ENCODE results near the gene PRKRIP1.
A peak's percentile ranks its signal among the peaks of the same experiment; 100 is the strongest.

The PRKRIP1 gene

GRCh38 chr7:102463841-102464576 is 67.8 kb downstream of the PRKRIP1 start:
- Histone ChIP-seq H3K4me1 (ENCODE audit: control insufficient read depth, insufficient read depth, low read length) (no peaks in the 10 kb centered on the region; the same call in 1 of the 2 replicates), H3K9me3 (ENCODE audit: control insufficient read depth, insufficient read depth, low read depth, low read length) (no peaks in the 10 kb centered on the region), H3K36me3 (ENCODE audit: control insufficient read depth in 2 of 2, insufficient read depth in 1 of 2, low read length in 2 of 2) (peaks cover under 1 to 23% of the 10 kb centered on the region in 2 experiments; a peak in 2 of 3 replicates), H3K4me3 (ENCODE audit: low read depth, low read length) (peak overlapping the region; percentile 76), H3K27ac (ENCODE audit: extremely low read depth, low read depth, low read length) (peak overlapping the region; percentile 60)
- ChIA-PET POLR2A (interaction anchor here (1.0 to 1.1 kb wide), 2 partner anchors 10 to 68 kb away, joined by 3 to 7 read pairs; partner anchors contain the start of gene PRKRIP1), CTCF (interaction anchor here (0.6 to 1.0 kb wide), 5 partner anchors 23 to 236 kb away, joined by 3 to 7 read pairs (median 3); no protein-coding TSS in a partner anchor)
- TF ChIP-seq ZSCAN23 (tag by site-specific recombination; IDR thresholded peaks at IDR 0.05): 0 out of 2 replicates have a peak, but pooled peaks have one; percentile 48
- no peak for TF ChIP-seq SCRT2 (tag by site-specific recombination; IDR thresholded peaks at IDR 0.05)
- no peak for TF ChIP-seq ZNF350 (tag by site-specific recombination; IDR thresholded peaks at IDR 0.05)
- no peak for TF ChIP-seq ZBTB8A (tag by site-specific recombination; IDR thresholded peaks at IDR 0.05)
- TF ChIP-seq ZNF670 (tag by site-specific recombination; IDR thresholded peaks at IDR 0.05; ENCODE audit: low read depth): no peak
- TF ChIP-seq ZNF621 (tag by site-specific recombination; IDR thresholded peaks at IDR 0.05): no peak
- peak; percentile 21; the same call in 1 of the 2 replicates for TF ChIP-seq REST (tag by site-specific recombination; IDR thresholded peaks at IDR 0.05)
- no peak for TF ChIP-seq ZSCAN5A (tag by site-specific recombination; IDR thresholded peaks at IDR 0.05)
- TF ChIP-seq YY2 (tag by site-specific recombination; IDR thresholded peaks at IDR 0.05): no peak
- 0 out of 2 replicates have a peak, but pooled peaks have one; percentile 44 for TF ChIP-seq ZNF837 (tag by site-specific recombination; IDR thresholded peaks at IDR 0.05)
- TF ChIP-seq CTCF (tag by site-specific recombination; IDR thresholded peaks at IDR 0.05): no peak
- TF ChIP-seq EGR2 (tag by site-specific recombination; IDR thresholded peaks at IDR 0.05; ENCODE audit: low read depth): no peak
- no peak for TF ChIP-seq ZNF776 (tag by site-specific recombination; IDR thresholded peaks at IDR 0.05; ENCODE audit: borderline replicate concordance)
- TF ChIP-seq ZNF133 (tag by site-specific recombination; IDR thresholded peaks at IDR 0.05): no peak
- no peak for TF ChIP-seq ZNF626 (tag by site-specific recombination; IDR thresholded peaks at IDR 0.05)
- 0 out of 2 replicates have a peak, but pooled peaks have one; percentile 25 for TF ChIP-seq ZBTB10 (tag by site-specific recombination; IDR thresholded peaks at IDR 0.05)
- no peak for TF ChIP-seq ZNF521 (tag by site-specific recombination; IDR thresholded peaks at IDR 0.05)
- TF ChIP-seq ZNF239 (tag by site-specific recombination; IDR thresholded peaks at IDR 0.05): 0 out of 2 replicates have a peak, but pooled peaks have one; percentile 28
- peak; percentile 99 for TF ChIP-seq ZBTB17 (tag by site-specific recombination; IDR thresholded peaks at IDR 0.05)
- TF ChIP-seq ZNF175 (tag by site-specific recombination; IDR thresholded peaks at IDR 0.05): no peak
- peak; percentile 98 for TF ChIP-seq ZBTB6 (tag by site-specific recombination; IDR thresholded peaks at IDR 0.05)
- TF ChIP-seq MYNN (tag by site-specific recombination; IDR thresholded peaks at IDR 0.05; ENCODE audit: borderline replicate concordance): no peak; the same call in 1 of the 2 replicates
- no peak for TF ChIP-seq ZNF248 (tag by site-specific recombination; IDR thresholded peaks at IDR 0.05)
- TF ChIP-seq MEIS1 (CRISPR knock-in tag; IDR thresholded peaks at IDR 0.05; ENCODE audit: borderline replicate concordance): no peak
- TF ChIP-seq OVOL3 (tag by site-specific recombination; IDR thresholded peaks at IDR 0.05): no peak
- no peak for TF ChIP-seq BCL6B (tag by site-specific recombination; IDR thresholded peaks at IDR 0.05)
